Suprapubic skin (tissue), 4 donors: ENCODE measurements around the gene GLIS1. TPM values are rescaled to one million over a fixed set of nuclear protein-coding genes. Genes with fewer than 3 reads are reported as not detected.

ENCODE experiments used
- DNase-seq, 2 donors: peaks; one replicate each; pipeline ENCODE4 v3.0.0-alpha.2; 2019; ENCODE audit warnings: low spot score in 2 of 2
- H3K27ac ChIP-seq: fragments of 200-600 bp; sonication (generic); one replicate; pipeline ENCODE4 v1.5.1; 2019
- H3K27me3 ChIP-seq: fragments of 200-600 bp; sonication (generic); one replicate; pipeline ENCODE4 v1.5.1; 2019
- H3K36me3 ChIP-seq: fragments of 200-600 bp; sonication (generic); one replicate; pipeline ENCODE4 v1.5.1; 2019
- H3K4me1 ChIP-seq: fragments of 200-600 bp; sonication (generic); one replicate; pipeline ENCODE4 v1.5.1; 2019
- H3K4me3 ChIP-seq: fragments of 200-600 bp; sonication (generic); one replicate; pipeline ENCODE4 v1.5.1; 2019; ENCODE audit warnings: mild to moderate bottlenecking
- H3K9me3 ChIP-seq: fragments of 200-600 bp; sonication (generic); one replicate; pipeline ENCODE4 v1.5.1; 2019
- EP300 ChIP-seq: sonication (generic); formaldehyde crosslinking; IDR thresholded peaks from one replicate; pipeline ENCODE4 v1.6.1; 2017; ENCODE audit warnings: antibody characterized with exemption
- POLR2A ChIP-seq, 2 donors: fragments of 450-650 bp; IDR thresholded peaks; one replicate each; pipeline ENCODE4 v1.6.1; 2017; ENCODE audit warnings: antibody characterized with exemption in 2 of 2, mild to moderate bottlenecking in 2 of 2, moderate library complexity in 2 of 2
- POLR2AphosphoS5 ChIP-seq, 3 donors: sonication (generic); formaldehyde crosslinking; IDR thresholded peaks; one replicate each; pipeline ENCODE4 v1.6.1; 2017; ENCODE audit warnings: antibody characterized with exemption in 3 of 3
- WGBS: methylation state at CpG from one replicate; pipeline ENCODE4 v1.1.5; 2018; 5-methylcytosine and 5-hydroxymethylcytosine counted together
- total RNA-seq, 4 donors: library from RNA; depleted of rRNA; stranded (reverse); fragments of >200 nt; gene quantifications; one replicate each; pipeline ENCODE4 v1.1.0, GENCODE V29; 2016
- TF ChIP-seq, protein P1 (sequence below), 2 donors: fragments of 200-600 bp in 1 of 2; fragments of 450-650 bp in 1 of 2; sonication (generic) in 1 of 2; IDR thresholded peaks; one replicate each; pipeline ENCODE4 v1.5.1; 2016 to 2019; ENCODE audit warnings: antibody characterized with exemption in 2 of 2, mild to moderate bottlenecking in 1 of 2, moderate library complexity in 1 of 2

GLIS1 gene
- total RNA-seq, 4 donors from 2014 or later, result 0.34 to 1.5 (median 0.59) TPM

DNA sequence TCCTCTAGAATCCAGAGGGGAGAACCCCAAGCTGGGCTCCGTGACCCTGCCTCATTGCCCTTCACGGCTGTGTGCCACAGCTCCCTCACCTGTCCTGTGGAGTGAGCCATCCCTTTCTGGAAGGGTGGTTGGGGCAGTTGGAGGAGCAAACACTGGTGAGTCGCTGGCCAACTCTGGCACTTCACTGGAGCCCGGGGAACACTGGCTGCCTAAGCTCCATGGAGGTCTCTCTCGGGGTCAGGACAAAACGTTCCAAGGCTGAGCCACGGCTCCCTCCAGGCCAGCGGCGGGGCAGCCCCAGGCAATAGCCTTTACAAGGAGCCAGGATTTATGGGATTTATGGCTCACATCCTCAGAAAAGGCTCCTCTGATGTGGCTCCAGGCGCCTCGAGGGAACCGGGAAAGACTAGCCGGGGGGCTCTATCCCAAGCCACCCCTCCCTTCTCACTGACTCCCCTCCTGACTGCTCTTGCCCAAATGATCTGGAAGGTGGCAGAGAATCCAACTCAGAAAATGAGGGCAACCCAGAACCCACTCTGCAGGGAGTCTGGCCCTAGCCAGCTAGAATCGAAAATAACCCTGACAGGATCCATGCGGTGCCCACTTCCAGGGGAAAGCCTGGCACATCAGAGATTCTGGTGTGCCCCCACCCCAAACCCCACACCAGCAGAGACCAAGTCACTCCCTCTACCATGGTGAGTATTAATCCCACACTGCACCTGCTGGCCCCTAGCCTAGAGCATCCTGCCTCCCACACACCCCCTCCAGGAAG, 75.2 kb downstream of the GLIS1 start:
- Histone ChIP-seq H3K4me1 (peaks cover 11% of the 10 kb centered on the region), H3K4me3 (no peak overlapping the region), H3K36me3 (no peaks in the 10 kb centered on the region), H3K27ac (no peak overlapping the region), H3K9me3 (no peaks in the 10 kb centered on the region), H3K27me3 (no peaks in the 10 kb centered on the region)
- 41% methylated on average over 13 of the region's 15 CpGs for WGBS
- TF ChIP-seq, protein P1, sequence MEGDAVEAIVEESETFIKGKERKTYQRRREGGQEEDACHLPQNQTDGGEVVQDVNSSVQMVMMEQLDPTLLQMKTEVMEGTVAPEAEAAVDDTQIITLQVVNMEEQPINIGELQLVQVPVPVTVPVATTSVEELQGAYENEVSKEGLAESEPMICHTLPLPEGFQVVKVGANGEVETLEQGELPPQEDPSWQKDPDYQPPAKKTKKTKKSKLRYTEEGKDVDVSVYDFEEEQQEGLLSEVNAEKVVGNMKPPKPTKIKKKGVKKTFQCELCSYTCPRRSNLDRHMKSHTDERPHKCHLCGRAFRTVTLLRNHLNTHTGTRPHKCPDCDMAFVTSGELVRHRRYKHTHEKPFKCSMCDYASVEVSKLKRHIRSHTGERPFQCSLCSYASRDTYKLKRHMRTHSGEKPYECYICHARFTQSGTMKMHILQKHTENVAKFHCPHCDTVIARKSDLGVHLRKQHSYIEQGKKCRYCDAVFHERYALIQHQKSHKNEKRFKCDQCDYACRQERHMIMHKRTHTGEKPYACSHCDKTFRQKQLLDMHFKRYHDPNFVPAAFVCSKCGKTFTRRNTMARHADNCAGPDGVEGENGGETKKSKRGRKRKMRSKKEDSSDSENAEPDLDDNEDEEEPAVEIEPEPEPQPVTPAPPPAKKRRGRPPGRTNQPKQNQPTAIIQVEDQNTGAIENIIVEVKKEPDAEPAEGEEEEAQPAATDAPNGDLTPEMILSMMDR (IDR thresholded peaks at IDR 0.05), result no peak
- TF ChIP-seq EP300 (no peak), POLR2AphosphoS5 (IDR thresholded peaks at IDR 0.05) (no peak), POLR2A (IDR thresholded peaks at IDR 0.05) (no peak)
- DNase-seq, result no peak

DNA sequence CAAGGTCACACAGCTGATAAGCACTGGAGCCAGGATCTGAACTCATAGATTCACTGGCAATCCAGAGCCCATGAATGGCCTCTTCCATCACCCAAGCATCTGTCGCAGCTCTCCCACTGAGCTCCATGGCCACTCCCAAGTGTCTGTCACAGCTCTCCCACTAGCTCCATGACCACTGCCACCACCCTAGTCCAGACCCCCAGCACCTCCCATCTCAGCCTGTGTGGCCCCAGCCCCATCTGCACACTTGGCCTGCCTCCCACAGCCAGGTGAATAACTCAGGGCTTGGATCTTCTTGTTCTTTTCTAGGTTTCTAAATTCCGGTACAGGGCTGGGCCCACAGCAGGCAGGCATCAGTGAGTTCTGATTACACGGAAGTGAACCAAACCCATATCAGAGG, 76.0 kb downstream of the GLIS1 start:
- WGBS, result 83% methylated on average over 2 of the region's 3 CpGs
- DNase-seq, result no peak
- H3K4me3 ChIP-seq, result no peak overlapping the region
- no peak overlapping the region for H3K27ac ChIP-seq
- TF ChIP-seq POLR2A (IDR thresholded peaks at IDR 0.05), result no peak
- H3K9me3 ChIP-seq, result no peaks in the 10 kb centered on the region
- H3K36me3 ChIP-seq, result no peaks in the 10 kb centered on the region
- H3K27me3 ChIP-seq, result no peaks in the 10 kb centered on the region
- H3K4me1 ChIP-seq, result peaks cover 11% of the 10 kb centered on the region

DNA sequence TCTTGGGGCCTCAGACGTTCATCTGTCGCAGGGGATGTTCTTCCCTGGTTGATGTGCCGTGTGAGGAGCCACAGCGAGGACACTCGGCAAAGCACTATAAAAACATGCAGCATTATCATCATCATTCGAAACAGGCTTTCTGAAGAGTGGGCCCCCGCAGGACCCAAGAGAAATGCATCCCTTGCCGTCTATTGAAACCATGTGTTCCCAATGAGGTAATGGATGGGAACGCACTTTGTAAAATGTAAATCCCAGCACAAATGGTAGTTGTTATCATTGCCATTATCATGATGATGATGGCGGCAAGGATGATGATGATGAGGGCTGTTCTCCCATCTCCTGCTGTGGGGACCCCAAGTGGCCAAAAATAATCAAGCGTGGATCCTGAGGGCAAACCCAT, 76.8 kb downstream of the GLIS1 start:
- WGBS, result 91% methylated on average over 11 of the region's 11 CpGs
- Histone ChIP-seq H3K36me3 (no peaks in the 10 kb centered on the region), H3K27ac (no peak overlapping the region), H3K9me3 (no peaks in the 10 kb centered on the region), H3K4me1 (peaks cover 11% of the 10 kb centered on the region), H3K27me3 (no peaks in the 10 kb centered on the region), H3K4me3 (no peak overlapping the region)
- DNase-seq, result no peak
- no peak for TF ChIP-seq POLR2A (IDR thresholded peaks at IDR 0.05)
- TF ChIP-seq, protein P1 (IDR thresholded peaks at IDR 0.05), result no peak
- TF ChIP-seq EP300, result no peak
- TF ChIP-seq POLR2AphosphoS5 (IDR thresholded peaks at IDR 0.05), result no peak

DNA sequence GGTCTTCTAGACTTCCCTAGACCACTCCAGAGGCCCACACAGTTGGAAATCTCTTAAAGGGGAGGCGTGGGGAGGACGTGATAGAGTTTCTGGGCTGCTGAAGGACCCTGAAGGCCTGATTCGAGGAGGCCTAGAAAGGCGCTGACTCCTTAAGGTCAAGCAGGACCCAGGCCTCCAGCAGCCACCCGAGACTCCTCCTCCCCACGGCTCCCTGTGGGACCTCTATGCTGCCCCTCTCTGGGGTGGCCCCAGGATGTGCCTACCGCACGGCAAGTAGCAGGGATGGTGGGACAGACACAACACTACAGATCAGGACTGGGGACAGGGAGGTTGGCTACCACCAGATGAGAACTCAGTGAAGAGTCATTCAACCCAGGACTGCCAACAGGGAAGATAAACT, 77.5 kb downstream of the GLIS1 start:
- Histone ChIP-seq H3K36me3 (no peaks in the 10 kb centered on the region), H3K4me3 (no peak overlapping the region), H3K27me3 (no peaks in the 10 kb centered on the region), H3K4me1 (peaks cover 14% of the 10 kb centered on the region), H3K9me3 (no peaks in the 10 kb centered on the region), H3K27ac (no peak overlapping the region)
- TF ChIP-seq EP300 (no peak), POLR2AphosphoS5 (IDR thresholded peaks at IDR 0.05) (no peak), POLR2A (IDR thresholded peaks at IDR 0.05) (no peak)
- TF ChIP-seq, protein P1 (IDR thresholded peaks at IDR 0.05), result no peak
- 91% methylated on average over 7 of the region's 8 CpGs for WGBS
- no peak for DNase-seq

DNA sequence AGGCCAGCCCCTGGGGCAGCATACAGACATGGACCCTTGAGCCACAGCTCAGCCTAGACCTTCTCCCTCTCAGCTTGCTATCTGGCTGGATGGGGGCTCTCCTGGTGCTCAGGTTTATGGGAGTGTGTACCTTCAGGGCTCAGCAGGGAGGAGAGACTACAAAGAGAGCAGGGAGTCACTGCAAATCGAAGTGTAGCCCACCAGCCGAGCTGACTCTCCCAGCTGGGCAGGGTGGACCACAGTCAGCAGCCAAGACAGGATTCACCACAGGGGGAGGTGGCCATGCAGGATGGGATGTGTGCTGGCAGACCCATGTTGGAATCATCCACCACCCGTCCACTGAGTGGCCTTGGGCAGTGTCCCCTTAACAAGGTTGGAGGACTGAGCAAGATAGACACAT, 78.3 kb downstream of the GLIS1 start:
- Histone ChIP-seq H3K4me3 (no peak overlapping the region), H3K36me3 (no peaks in the 10 kb centered on the region), H3K27me3 (no peaks in the 10 kb centered on the region), H3K4me1 (peaks cover 20% of the 10 kb centered on the region), H3K9me3 (no peaks in the 10 kb centered on the region), H3K27ac (no peak overlapping the region)
- peak in 1 of 2 donors; percentile 40 for DNase-seq
- no peak for TF ChIP-seq POLR2AphosphoS5 (IDR thresholded peaks at IDR 0.05)
- no peak for TF ChIP-seq EP300
- no peak for TF ChIP-seq POLR2A (IDR thresholded peaks at IDR 0.05)
- TF ChIP-seq, protein P1 (IDR thresholded peaks at IDR 0.05), result no peak
- WGBS, result 73% methylated on average over 2 of the region's 3 CpGs
